Gastrocnemius medialis (tissue), 4 donors: Measurements from ENCODE around the gene ZNF592.

Experiments
- CTCF ChIP-seq, 5 experiments: fragments of 450-650 bp in 3 of 5; fragments of 200-600 bp in 2 of 5; sonication (generic) in 2 of 5; IDR thresholded peaks in 4 of 5; conservative IDR thresholded peaks in 1 of 5; 1 replicate in 4 of 5; 2 replicates in 1 of 5; pipeline ENCODE4 v1.5.1; 2016 to 2019; ENCODE audit warnings: antibody characterized with exemption in 5 of 5, mild to moderate bottlenecking in 3 of 5, moderate library complexity in 3 of 5
- POLR2A ChIP-seq, 2 donors: fragments of 450-650 bp; IDR thresholded peaks; one replicate each; pipeline ENCODE4 v1.6.1; 2017; ENCODE audit warnings: antibody characterized with exemption in 2 of 2, mild to moderate bottlenecking in 2 of 2, moderate library complexity in 2 of 2

GRCh38 chr15:84714821-84715220 lies 33.6 kb upstream of the ZNF592 start:
- TF ChIP-seq POLR2A (IDR thresholded peaks at IDR 0.05), result no peak
- TF ChIP-seq CTCF (IDR thresholded peaks at IDR 0.05 in 4 of 5, conservative IDR thresholded peaks at IDR 0.05 in 1 of 5), result no peak
